Bronchial epithelial cell (primary cell): Measurements from ENCODE around the gene ATF3. TPM values are rescaled to one million over a fixed set of nuclear protein-coding genes. Genes with fewer than 3 reads are reported as not detected.
A peak's percentile ranks its signal among the peaks of the same experiment; 100 is the strongest.

ENCODE experiments used
- DNase-seq: peaks from one replicate; pipeline ENCODE4 v3.0.0-alpha.2; 2010; ENCODE audit warnings: low read depth
- FAIRE-seq: peaks from 2 replicates; lab custom pipeline; 2011; peaks lifted over from hg19 to GRCh38; lab: Jason Lieb, UNC
- H3K27me3 ChIP-seq: 2 replicates; pipeline ENCODE4 v1.5.1; 2011; ENCODE audit warnings: low read length; ENCODE audit not compliant: control insufficient read depth, insufficient read depth
- H3K36me3 ChIP-seq: 2 replicates; pipeline ENCODE4 v1.5.1; 2011; ENCODE audit warnings: low read length; ENCODE audit not compliant: control insufficient read depth, insufficient read depth
- H3K4me3 ChIP-seq: 2 replicates; pipeline ENCODE4 v1.5.1; 2011; ENCODE audit warnings: mild to moderate bottlenecking, low read depth, low read length, control low read depth
- CTCF ChIP-seq: IDR thresholded peaks from 2 replicates; pipeline ENCODE4 v1.5.1; 2011; ENCODE audit warnings: mild to moderate bottlenecking, moderate library complexity, low read length, control low read depth, inconsistent platforms; ENCODE audit not compliant: insufficient read depth, severe bottlenecking
- total RNA-seq: library from RNA; depleted of rRNA; stranded (reverse); fragments of >200 nt; gene quantifications from 2 replicates; pipeline ENCODE4 v1.2.1, GENCODE V29; 2014

Gene ATF3
- total RNA-seq, 1 donor from 2014 or later = 19.2 TPM

DNA sequence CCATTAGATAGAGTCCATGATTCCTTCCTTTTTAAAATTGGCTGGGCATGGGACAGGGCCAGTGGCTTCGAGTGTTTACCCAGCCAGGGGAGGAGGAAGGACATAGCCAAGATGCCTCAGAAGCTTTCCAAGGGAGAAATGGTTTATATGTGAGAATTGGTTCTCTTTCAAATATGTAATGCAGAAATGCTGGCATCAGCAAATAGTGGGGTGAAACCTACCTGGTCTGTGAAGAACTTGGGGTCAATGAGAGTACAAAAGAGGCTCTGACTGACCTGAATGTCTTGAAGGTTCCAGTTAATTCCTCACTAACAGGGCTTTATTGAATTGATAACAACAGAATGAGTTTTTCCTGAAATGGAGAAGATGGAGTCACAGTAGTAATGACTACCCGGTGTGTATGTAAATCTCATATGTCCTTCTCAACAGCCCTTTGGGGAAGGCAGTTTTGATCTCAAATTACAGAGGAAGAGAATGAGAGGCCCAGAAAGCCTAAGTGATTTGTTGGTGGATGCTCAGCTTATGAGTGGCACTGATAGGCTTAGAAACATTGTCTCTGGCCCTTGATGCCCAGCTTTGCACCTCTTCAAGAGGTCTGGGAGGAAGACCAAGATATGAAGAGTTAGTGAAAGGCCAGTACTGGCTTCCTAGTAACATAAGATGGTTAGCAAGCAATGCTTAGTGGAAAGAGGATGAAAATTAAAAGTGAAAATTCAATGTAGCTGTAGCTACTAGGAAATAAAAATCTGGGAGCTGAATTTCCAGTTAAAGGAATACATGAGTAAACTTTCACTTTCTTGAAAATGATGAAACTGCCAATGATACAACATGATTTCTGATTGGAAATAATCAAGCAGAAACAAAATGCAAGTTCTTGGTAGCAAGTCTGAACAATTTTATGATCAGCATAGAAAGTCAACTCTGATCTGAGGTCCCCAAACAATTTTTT, 2.7 kb downstream of the ATF3 start:
- Histone ChIP-seq H3K27me3 (no peaks in the 10 kb centered on the region), H3K4me3 (no peak overlapping the region), H3K36me3 (peaks cover 17% of the 10 kb centered on the region)
- DNase-seq = peak; percentile 26
- no peak for FAIRE-seq
- no peak for TF ChIP-seq CTCF

- no peaks in the 10 kb centered on the region for H3K27me3 ChIP-seq
- TF ChIP-seq CTCF = no peak
- no peak overlapping the region for H3K4me3 ChIP-seq
- peaks cover 24% of the 10 kb centered on the region for H3K36me3 ChIP-seq
- FAIRE-seq (peak; percentile 7), DNase-seq (peak; percentile 42)
Observed at GRCh38 chr1:212612041-212612961, 3.7 kb downstream of the ATF3 start.

- peaks cover 35% of the 10 kb centered on the region for H3K36me3 ChIP-seq
- no peak overlapping the region for H3K4me3 ChIP-seq
- no peak for TF ChIP-seq CTCF
- H3K27me3 ChIP-seq = no peaks in the 10 kb centered on the region
- FAIRE-seq (no peak), DNase-seq (peak; percentile 38)
Observed at GRCh38 chr1:212613440-212614335, 5.1 kb downstream of the ATF3 start.

- no peak for TF ChIP-seq CTCF
- H3K36me3 ChIP-seq = peaks cover 44% of the 10 kb centered on the region
- no peak overlapping the region for H3K4me3 ChIP-seq
- DNase-seq (peak; percentile 21), FAIRE-seq (no peak)
- H3K27me3 ChIP-seq = no peaks in the 10 kb centered on the region
Observed at GRCh38 chr1:212614453-212615200, 6.1 kb downstream of the ATF3 start.

DNA sequence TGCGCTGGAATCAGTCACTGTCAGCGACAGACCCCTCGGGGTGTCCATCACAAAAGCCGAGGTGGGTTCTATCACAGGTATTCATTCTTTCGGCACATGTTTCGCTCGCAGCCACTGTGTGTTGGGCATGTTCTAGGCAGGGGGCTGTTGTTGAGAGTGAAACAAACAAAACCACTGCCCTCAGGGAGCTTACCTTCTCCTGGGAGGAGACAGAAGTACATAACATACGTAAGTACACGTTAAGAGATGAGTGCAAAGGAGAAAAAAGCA, 6.6 kb downstream of the ATF3 start:
- TF ChIP-seq CTCF = no peak
- Histone ChIP-seq H3K36me3 (peaks cover 46% of the 10 kb centered on the region), H3K27me3 (no peaks in the 10 kb centered on the region), H3K4me3 (no peak overlapping the region)
- no peak for FAIRE-seq
- peak; percentile 10 for DNase-seq
